ENCODE measurements around the gene IRAK3.

DNA sequence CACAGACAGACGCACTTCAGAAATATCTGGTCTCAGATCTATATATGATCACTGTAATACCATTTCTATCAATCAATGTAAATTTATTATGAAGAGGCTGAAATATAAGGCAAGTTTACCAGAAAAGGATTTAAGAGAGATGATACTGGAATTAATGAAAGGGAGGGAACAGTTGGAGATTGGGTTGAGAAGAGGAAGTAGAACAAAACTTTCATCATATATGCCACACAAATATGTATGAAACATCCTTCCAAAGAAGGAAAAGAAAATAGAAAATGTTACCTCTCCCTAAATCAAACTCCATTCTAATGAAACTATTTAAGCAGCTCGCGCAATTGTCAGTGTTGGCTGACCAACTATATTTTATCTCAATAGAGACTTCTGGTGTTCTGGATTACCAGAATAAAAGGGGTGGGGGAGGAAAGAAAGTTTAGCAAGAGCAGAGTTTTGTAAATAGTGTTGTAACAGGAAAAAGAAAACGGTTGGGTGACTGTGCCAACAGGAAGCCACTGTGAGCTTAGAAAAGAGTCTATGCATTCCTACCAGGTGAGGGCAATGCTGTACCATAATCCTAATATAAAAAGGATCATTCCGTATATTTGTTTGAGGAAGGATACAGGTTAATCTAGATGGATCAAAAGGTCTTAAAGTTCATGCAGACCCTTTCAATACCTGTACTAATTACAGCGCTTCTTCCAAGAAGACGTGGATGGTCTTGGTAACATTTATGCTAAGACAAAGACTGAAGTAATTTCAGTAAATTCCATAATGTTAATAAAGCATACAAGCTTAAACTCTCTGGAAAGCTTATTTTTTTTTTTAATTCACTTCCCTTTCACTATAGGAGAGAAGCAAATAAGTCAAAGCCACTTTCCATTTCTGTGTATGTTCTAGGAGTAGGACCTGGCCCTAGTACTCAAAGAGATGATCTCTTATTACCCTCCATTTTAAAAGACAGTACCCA is 43.9 kb upstream of the IRAK3 start:
- TF ChIP-seq, protein P1, sequence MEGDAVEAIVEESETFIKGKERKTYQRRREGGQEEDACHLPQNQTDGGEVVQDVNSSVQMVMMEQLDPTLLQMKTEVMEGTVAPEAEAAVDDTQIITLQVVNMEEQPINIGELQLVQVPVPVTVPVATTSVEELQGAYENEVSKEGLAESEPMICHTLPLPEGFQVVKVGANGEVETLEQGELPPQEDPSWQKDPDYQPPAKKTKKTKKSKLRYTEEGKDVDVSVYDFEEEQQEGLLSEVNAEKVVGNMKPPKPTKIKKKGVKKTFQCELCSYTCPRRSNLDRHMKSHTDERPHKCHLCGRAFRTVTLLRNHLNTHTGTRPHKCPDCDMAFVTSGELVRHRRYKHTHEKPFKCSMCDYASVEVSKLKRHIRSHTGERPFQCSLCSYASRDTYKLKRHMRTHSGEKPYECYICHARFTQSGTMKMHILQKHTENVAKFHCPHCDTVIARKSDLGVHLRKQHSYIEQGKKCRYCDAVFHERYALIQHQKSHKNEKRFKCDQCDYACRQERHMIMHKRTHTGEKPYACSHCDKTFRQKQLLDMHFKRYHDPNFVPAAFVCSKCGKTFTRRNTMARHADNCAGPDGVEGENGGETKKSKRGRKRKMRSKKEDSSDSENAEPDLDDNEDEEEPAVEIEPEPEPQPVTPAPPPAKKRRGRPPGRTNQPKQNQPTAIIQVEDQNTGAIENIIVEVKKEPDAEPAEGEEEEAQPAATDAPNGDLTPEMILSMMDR (conservative IDR thresholded peaks at IDR 0.05; ENCODE audit: low read depth in 2 of 2): peak; percentile 81 to 89
- TF ChIP-seq EZH2 (IDR thresholded peaks at IDR 0.05; ENCODE audit: low read depth, unreplicated experiment): no peak
- TF ChIP-seq POLR2AphosphoS5 (IDR thresholded peaks at IDR 0.05; ENCODE audit: low read depth): no peak
- TF ChIP-seq ZNF114 (CRISPR knock-in tag; IDR thresholded peaks at IDR 0.05): no peak
- TF ChIP-seq, protein P2, sequence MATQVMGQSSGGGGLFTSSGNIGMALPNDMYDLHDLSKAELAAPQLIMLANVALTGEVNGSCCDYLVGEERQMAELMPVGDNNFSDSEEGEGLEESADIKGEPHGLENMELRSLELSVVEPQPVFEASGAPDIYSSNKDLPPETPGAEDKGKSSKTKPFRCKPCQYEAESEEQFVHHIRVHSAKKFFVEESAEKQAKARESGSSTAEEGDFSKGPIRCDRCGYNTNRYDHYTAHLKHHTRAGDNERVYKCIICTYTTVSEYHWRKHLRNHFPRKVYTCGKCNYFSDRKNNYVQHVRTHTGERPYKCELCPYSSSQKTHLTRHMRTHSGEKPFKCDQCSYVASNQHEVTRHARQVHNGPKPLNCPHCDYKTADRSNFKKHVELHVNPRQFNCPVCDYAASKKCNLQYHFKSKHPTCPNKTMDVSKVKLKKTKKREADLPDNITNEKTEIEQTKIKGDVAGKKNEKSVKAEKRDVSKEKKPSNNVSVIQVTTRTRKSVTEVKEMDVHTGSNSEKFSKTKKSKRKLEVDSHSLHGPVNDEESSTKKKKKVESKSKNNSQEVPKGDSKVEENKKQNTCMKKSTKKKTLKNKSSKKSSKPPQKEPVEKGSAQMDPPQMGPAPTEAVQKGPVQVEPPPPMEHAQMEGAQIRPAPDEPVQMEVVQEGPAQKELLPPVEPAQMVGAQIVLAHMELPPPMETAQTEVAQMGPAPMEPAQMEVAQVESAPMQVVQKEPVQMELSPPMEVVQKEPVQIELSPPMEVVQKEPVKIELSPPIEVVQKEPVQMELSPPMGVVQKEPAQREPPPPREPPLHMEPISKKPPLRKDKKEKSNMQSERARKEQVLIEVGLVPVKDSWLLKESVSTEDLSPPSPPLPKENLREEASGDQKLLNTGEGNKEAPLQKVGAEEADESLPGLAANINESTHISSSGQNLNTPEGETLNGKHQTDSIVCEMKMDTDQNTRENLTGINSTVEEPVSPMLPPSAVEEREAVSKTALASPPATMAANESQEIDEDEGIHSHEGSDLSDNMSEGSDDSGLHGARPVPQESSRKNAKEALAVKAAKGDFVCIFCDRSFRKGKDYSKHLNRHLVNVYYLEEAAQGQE (IDR thresholded peaks at IDR 0.05; ENCODE audit: unreplicated experiment): no peak
- no peak for TF ChIP-seq EZH2phosphoT487 (IDR thresholded peaks at IDR 0.05; ENCODE audit: unreplicated experiment)
